Activated CD8-positive, alpha-beta memory T cell treated with anti-CD3 and anti-CD28 coated beads for 4 hours (primary cell): ENCODE data around the gene MAMSTR.

Experiments used
- DNase-seq, 2 donors: peaks; one replicate each; pipeline ENCODE4 v3.0.0-alpha.2; 2020; ENCODE audit warnings: low read depth in 2 of 2

MAMSTR gene

GRCh38 chr19:48746110-48746509 lies 26.6 kb upstream of the MAMSTR start:
- no peak for DNase-seq

GRCh38 chr19:48745208-48745995 lies 25.9 kb upstream of the MAMSTR start:
- DNase-seq: no peak

GRCh38 chr19:48742096-48742495 lies 22.6 kb upstream of the MAMSTR start:
- no peak for DNase-seq

DNA sequence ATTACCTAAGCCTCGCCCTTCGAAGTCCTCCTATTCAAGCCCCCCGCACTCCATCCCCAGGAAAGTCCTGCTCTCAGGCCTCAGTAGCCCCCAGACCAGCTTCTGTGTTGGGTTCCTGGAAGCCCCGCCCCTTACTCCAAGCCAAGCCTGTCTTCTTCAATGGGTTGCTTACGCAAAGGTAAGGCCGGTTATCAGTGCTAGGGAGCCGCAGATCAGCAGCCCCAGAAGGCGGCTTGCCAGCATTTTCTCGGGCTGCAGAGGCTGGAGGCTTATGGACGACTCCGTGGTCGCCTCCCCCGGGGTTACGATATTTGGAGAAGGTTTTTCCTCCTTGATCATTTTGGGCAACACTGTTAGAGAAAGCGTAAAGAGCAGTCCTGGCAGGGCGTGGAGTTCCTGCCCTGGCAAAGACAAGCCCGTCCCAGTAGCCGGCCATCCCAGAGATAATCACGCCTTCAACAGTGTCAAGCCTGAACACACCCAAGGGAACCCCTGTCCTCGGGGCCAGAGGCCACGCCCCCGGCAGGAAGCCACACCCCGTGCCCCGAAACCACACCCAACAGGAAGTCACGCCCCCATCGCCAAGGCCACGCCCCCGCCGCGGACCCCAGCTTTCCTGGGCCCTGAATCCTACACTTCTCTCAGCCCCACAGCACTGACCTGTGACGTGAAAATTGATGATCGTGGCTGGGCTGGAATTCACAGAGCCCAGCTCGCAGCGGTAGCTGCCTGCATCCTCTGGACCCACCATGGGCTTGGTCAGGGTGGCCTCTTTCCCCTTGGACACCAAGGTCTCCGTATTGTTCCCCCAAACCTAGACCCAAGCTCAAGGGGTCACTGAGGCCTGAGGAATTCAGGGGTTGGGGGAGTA lies 21.8 kb upstream of the MAMSTR start:
- no peak for DNase-seq

DNA sequence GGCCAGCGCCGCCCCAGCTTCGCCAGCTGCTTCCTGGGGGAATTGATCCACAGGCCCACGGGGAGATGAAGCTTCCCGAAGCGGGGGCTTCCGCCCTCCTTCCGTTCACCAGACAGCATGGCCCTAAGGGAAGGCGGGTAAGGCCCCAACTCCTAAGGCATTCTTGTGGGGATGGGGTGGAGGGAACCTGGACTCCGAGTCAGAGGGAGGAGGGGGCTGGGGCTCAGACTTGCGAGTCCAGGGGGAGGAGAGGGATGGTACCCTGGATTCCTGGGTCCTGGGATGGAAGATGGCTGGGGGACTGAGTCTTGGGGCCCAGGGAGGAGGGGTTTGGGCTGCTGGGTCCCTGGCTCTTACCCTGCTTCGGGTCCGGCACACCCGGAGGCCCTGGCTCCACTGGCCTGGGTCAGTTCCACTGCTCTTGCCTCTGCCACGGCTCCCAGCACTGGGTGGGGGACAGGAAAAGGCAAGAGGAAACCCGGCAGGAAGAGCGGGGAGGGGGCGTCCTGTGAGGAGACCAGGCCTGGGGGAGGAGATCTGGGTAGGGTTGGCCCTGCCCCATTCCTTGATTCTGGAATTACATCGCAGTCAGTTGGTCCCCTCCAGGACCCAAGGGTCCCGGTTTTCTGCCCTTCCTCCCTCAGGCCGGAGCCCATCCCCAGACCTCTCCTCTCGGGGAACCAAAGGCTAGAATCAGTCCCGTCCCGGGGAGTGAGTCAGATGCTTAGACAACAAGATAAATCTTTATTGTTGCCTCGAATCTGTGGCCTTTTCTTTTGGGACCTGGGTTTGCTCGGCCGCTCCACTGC lies 20.8 kb upstream of the MAMSTR start, which contains the start of gene RASIP1:
RASIP1 (minus strand) TSS at position 447 of the 809 bp plus-strand sequence; CDS start at position 119, 328 bp downstream.
- DNase-seq: no peak

DNA sequence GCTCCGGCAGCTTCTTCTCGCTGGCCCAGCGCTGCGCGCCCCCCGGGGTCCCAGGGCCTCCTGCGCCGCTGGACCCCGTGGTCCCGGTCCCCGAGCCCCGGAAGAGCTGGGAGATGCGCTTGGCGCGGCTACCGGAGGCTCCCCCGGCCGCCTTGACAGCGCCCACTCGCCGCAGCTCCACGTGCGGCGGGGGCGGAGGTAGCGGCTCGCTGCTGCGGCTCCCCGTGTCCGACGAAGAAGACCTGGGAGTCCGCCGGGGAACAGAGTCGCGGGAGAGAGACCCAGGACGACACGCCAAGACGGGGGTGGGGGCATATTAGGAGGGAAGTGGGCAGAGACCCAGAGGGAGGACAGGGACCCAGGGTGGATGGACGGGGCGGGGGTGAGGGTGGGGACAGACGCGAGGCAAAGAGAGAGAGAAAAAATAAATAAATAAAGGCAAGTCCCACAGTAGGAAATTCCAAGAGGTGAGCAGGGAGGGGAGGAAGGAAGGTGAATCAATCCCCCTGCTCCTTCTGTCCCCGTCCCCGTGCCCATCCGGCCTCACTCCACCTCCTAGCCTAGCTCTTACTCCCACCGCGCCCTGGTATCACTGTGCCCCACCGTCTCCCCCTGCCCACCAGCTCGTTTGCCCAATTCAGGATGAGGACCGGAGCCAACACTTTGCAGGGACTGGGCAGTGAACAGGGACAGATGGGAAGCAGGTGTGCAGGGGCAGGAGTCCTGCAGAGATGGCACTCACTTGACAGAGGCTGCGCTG lies 20.1 kb upstream of the MAMSTR start:
- no peak for DNase-seq

DNA sequence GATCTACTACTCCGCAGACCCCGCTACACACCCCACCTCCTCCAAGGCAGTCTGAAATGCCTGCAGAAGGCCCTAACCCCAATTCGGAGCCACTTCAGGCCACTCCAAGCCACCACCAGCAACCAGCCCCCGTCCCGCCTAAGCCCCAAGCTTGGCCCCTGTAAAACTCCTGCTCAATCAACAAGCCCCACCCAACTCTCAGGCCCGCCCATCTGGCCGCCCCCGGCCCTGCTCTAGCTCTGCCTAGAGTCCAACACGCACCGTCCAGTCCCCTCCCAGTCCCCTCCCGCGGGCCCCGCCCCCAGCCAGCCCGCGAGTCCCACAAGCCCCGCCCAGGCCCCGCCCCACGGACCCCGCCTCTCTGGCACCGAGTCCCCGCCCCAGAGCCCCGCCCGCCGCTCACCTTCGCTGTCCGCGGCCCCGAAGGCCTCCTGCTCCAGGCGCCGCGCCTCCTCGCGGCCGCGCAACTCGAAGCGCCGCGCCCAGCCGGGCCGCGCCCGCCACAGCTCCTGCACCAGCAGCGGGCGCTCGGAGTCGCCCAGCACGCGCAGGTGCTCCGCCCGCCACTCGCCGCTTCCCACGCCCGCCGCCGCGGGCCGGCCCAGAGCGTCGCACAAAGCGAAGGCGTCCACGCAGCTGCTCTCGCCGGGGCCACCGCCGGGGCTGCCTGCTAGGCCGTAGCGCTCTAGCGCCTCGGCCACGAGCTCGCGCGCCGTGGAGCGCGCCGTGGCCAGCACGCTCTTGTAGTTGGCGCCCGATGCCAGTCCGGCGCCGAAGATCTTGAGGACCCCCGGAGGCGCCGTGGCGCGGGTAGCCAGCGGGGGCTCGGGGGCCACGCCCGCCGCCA lies 19.3 kb upstream of the MAMSTR start:
- peak; percentile 79 to 82 for DNase-seq

GRCh38 chr19:48737360-48737998 lies 18.0 kb upstream of the MAMSTR start:
- DNase-seq: no peak

DNA sequence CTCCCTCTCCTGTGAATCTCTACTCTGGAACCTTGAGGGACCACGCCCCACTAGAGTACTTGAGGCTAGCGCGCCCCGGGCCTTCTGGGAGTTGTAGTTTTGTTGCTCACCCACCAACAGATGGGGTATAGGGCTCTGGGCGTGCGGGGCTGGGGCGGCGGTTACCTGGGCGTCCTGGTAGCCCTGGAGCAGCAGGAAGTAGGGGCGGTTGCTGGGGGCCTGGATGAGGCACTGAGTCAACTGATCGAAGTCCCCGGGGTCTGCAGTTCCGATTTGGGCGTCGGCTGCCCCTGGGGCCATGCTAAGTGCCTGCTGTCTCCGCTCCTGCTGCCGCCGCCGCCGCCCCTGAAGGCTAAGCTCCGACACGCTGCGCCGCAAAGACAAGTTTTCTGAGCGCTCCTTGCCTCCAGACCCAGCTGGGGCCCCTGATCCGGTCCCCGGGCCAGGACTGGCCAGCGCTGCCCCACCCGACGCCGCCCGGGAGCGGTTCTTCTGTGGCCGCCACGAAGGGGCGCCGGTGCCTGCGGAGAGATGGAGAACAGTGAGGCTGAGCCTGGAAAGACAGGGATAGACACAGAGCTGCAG lies 15.6 kb upstream of the MAMSTR start:
- no peak for DNase-seq

GRCh38 chr19:48734625-48735024 lies 15.1 kb upstream of the MAMSTR start:
- no peak for DNase-seq

DNA sequence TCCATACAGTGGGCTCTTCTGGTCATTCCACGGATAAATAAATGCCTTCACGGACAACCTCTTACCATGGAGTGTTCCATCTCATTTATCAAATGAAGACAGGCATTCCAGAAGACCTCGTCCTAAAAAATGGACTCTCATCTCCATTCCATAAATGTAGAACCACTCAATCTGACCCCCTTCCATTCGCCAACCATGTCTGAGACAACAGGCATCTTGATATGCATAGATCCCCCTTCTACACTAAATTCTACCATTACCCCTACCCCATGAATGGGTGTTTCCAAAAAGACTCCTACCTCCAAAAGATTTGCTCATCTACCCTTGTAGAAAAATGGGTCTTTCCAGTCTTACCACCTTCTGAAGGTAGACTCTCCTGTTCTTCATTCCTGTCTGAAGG lies 11.9 kb upstream of the MAMSTR start:
- no peak for DNase-seq

DNA sequence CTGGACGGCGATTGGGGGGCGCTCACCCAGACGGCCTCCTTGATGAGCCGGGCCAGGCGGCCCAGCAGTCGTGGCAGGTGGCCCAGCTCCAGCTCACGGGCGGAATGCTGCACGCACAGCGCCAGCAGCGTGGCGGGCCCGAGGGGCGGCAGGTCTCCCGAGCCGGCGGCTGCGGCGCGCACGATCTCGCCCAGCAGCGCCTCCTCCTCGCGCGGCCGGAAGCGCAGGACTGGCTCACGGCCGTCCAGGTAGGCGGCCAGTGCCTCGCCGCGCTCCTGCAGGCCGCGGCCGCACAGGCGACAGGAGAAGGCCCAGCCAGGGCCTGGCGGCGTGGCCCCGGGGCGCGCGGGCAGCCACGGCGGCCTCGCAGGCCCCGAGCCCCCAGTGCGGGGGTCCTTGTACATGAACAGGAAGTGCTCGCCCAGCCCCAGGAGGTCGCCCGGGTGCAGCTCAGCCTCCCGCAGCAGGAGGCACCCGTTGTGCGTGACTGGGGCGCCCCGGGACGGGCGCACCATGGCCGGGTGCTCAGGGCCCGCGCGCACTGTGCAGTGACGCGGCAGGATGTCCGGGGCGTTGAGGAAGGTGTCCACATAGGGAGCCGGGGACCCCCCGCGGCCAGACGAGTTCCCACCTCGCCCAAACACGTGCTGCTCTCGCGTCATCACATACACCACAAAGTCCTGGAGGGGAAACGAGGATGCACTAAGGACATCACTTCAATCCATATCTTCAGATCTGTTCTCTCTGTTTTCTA lies 9.6 kb upstream of the MAMSTR start:
- no peak for DNase-seq

DNA sequence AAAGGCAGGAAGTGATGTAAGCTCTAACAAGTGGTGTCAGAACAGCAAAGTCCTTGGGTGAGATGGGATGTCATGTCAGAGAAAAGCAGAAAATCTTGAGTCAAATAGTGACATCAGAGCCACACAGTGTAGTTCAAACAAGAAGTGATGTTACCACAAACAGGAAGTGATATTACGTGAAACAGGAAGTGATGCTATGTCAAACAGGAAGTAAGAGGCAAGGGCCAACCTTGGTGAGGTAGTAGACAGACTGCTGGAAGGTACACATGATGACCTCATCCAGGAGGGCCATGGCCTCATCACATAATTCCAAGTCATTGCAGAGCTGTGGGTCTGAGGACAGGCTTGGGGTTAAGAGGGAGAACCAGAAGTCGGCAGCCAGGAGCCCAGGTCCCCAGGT lies 7.0 kb upstream of the MAMSTR start:
- no peak for DNase-seq

DNA sequence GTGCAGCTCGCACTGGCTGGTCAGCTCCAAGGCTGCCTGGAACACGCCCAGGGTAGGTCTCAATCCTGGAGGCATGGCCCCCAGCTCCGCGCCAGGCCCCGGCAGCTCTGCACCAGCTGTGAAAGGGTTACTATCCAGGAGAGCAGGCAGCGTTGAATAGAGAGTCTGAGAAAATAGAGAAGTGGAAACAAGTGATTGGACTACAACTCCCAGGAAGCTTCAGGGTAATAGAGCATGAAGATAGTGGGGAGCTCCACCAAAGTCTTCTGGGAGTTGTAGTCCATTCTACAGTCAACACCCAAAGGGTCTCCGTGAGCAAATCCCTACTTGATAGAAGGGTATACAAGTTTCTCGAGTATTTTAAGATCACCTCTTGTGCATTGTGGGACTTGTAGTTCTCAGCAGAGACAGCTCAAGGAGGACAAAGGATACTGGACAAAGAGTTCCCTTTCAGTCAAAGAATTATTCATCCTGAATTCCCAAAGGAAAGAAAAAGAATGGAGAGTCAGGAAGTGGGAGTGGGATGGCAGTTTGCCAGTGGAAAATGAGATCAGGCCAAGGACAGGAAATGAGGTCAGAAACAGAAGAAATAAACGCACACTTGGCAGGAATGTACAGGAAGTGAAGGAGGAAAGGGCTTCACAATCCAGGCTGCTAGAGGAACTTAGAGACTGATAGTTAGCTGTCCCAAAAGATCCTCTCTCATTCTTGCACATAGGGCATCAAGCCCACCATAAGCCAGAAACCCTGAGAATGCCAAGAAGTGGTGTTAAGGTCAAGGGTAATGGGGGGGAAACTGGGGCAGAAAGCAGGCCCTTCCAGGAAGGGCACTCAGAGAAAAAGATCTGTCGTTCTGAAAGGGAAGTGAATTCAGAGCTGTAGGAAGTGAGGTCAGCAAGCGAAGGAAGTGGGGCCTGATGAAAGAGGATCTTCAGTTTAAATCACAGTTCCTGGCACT lies 5.5 kb upstream of the MAMSTR start:
- DNase-seq: no peak

- no peak for DNase-seq
Measured at GRCh38 chr19:48722196-48722708, 2.7 kb upstream of the MAMSTR start.

DNA sequence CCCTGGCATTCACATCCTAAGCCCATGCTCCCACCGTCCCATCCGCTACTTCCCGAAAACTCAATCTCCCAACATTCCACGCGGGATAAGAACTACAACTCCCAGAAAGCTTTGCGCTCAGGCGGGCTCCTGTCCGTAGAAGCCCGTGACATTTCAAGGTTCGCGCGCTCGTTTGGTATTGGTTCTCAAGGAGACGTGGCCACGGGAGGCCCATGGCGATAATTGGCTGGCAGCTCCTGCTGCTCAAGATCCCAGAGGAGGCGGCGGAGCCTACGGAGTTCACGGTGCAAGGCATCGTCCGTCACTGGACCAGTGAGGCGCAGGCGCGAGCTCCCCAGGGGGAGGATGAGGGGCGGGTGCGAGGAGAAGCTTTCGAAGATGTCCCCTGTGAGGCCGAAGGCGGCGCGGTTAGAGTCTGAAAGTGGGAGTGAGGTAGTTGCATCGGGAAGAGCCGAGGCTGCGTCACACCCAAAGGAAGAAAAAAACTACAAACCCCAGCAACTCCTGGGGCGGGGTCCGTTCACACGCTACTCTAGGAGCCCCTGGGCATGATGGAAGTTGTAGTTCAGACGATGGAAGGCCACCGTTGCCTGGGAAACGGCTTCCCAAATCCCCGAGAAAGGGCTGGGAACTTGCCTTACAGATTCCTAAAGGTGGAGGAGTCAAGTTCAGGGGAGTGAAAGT lies 1.2 kb upstream of the MAMSTR start:
- peak; percentile 74 to 82 for DNase-seq

DNA sequence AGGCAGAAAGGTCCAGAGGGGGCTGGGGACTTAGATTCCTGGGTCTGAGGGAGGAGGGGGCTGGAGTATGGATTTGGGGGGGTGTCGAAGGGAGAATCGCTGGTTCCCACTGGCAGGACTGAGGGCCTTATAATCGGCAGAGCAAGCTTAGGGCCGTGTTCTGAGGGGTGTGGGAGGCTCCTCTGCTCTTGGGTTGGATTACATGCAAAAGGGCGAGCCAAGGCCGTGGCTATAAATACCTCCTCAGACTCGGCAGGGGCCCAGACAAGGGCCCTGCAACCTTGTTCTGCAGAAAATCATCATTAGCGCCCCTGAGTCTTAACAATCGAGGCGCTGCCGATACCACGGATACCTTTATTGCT lies 707 bp upstream of the MAMSTR start:
- DNase-seq: no peak
